ENCODE data around the gene C20orf202. TPM values are rescaled to one million over a fixed set of nuclear protein-coding genes. Genes with fewer than 3 reads are reported as not detected.

The C20orf202 gene
- total RNA-seq, 1 donor from 2014 or later: not detected

GRCh38 chr20:1240549-1240948 is 37.3 kb downstream of the C20orf202 start:
- Mint-ChIP-seq H3K36me3 (ENCODE audit: unreplicated experiment) (no peaks in the 10 kb centered on the region), H3K4me1 (ENCODE audit: low read depth, unreplicated experiment) (no peaks in the 10 kb centered on the region), H3K9me3 (ENCODE audit: unreplicated experiment) (no peaks in the 10 kb centered on the region), H3K27me3 (ENCODE audit: unreplicated experiment) (no peaks in the 10 kb centered on the region), H3K27ac (ENCODE audit: unreplicated experiment) (no peak overlapping the region), H3K4me3 (ENCODE audit: unreplicated experiment) (no peak overlapping the region)
- no peak for TF ChIP-seq CTCF (IDR thresholded peaks at IDR 0.05; ENCODE audit: partially characterized antibody, unreplicated experiment)
- DNase-seq: no peak

GRCh38 chr20:1241456-1241855 is 38.2 kb downstream of the C20orf202 start:
- H3K27ac Mint-ChIP-seq (ENCODE audit: unreplicated experiment): no peak overlapping the region
- H3K36me3 Mint-ChIP-seq (ENCODE audit: unreplicated experiment): no peaks in the 10 kb centered on the region
- no peaks in the 10 kb centered on the region for H3K4me1 Mint-ChIP-seq (ENCODE audit: low read depth, unreplicated experiment)
- no peak for TF ChIP-seq CTCF (IDR thresholded peaks at IDR 0.05; ENCODE audit: partially characterized antibody, unreplicated experiment)
- no peak for DNase-seq
- no peak overlapping the region for H3K4me3 Mint-ChIP-seq (ENCODE audit: unreplicated experiment)
- no peaks in the 10 kb centered on the region for H3K9me3 Mint-ChIP-seq (ENCODE audit: unreplicated experiment)
- H3K27me3 Mint-ChIP-seq (ENCODE audit: unreplicated experiment): no peaks in the 10 kb centered on the region

GRCh38 chr20:1242099-1242498 is 38.8 kb downstream of the C20orf202 start:
- Mint-ChIP-seq H3K4me3 (ENCODE audit: unreplicated experiment) (no peak overlapping the region), H3K4me1 (ENCODE audit: low read depth, unreplicated experiment) (no peaks in the 10 kb centered on the region), H3K27me3 (ENCODE audit: unreplicated experiment) (no peaks in the 10 kb centered on the region), H3K36me3 (ENCODE audit: unreplicated experiment) (no peaks in the 10 kb centered on the region), H3K27ac (ENCODE audit: unreplicated experiment) (no peak overlapping the region), H3K9me3 (ENCODE audit: unreplicated experiment) (no peaks in the 10 kb centered on the region)
- no peak for DNase-seq
- no peak for TF ChIP-seq CTCF (IDR thresholded peaks at IDR 0.05; ENCODE audit: partially characterized antibody, unreplicated experiment)

- Mint-ChIP-seq H3K27ac (ENCODE audit: unreplicated experiment) (no peak overlapping the region), H3K4me1 (ENCODE audit: low read depth, unreplicated experiment) (no peaks in the 10 kb centered on the region), H3K36me3 (ENCODE audit: unreplicated experiment) (no peaks in the 10 kb centered on the region), H3K27me3 (ENCODE audit: unreplicated experiment) (no peaks in the 10 kb centered on the region), H3K4me3 (ENCODE audit: unreplicated experiment) (no peak overlapping the region), H3K9me3 (ENCODE audit: unreplicated experiment) (no peaks in the 10 kb centered on the region)
- TF ChIP-seq CTCF (IDR thresholded peaks at IDR 0.05; ENCODE audit: partially characterized antibody, unreplicated experiment): no peak
- DNase-seq: no peak
Observed at GRCh38 chr20:1242530-1242929, 39.3 kb downstream of the C20orf202 start.

GRCh38 chr20:1245578-1245977 is 42.3 kb downstream of the C20orf202 start:
- H3K4me1 Mint-ChIP-seq (ENCODE audit: low read depth, unreplicated experiment): no peaks in the 10 kb centered on the region
- TF ChIP-seq CTCF (IDR thresholded peaks at IDR 0.05; ENCODE audit: partially characterized antibody, unreplicated experiment): no peak
- H3K4me3 Mint-ChIP-seq (ENCODE audit: unreplicated experiment): no peak overlapping the region
- no peak for DNase-seq
- no peaks in the 10 kb centered on the region for H3K27me3 Mint-ChIP-seq (ENCODE audit: unreplicated experiment)
- H3K9me3 Mint-ChIP-seq (ENCODE audit: unreplicated experiment): no peaks in the 10 kb centered on the region
- H3K27ac Mint-ChIP-seq (ENCODE audit: unreplicated experiment): no peak overlapping the region
- no peaks in the 10 kb centered on the region for H3K36me3 Mint-ChIP-seq (ENCODE audit: unreplicated experiment)

Measured in glutamatergic neuron (in vitro differentiated cells).